Measurements from ENCODE around the gene SLC38A10.

SLC38A10 gene

DNA sequence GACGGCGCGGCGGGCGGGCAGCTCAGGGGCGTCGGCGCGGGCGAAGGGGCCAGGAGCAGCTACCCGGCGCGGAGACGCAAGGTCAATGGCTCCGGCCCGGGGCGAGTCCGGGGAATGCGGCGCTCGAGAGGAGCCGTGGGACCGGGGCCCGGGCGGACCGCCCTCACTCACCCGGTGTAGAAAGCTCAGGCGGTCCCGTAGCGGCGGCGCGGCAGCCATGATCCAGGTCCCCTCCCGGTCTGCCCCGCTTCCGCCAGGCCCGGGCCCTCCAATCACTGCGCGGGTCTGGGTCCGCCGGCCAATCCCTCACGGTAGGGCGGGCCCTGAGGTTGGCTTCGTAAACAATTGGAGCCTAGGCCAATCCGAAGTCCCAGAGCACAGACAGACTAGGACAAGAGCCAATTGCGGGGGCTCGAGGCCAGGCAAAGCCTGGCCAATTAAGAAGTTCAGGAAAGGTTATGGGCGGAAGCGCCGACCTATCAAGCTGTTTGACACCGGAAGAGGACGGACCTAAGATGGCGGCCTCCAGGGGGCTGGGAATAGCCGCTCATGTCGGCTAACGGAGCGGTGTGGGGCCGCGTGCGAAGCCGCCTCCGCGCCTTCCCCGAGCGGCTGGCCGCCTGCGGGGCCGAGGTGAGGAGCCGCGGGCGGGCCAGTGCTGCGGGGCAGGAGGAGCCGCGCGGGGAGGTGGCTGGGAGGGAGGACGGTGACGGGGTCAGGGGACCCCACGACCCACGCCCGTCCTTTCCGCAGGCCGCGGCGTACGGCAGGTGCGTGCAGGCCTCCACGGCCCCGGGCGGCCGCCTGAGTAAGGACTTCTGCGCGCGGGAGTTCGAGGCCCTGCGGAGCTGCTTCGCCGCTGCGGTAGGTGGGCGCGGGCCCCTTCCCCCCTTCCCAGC, 56.0 kb downstream of the SLC38A10 start, which contains the start of the genes NDUFAF8 and TEPSIN:
Gene NDUFAF8 (plus strand): TSS at position 504 of the 899 bp plus-strand sequence. CDS start 46 bp downstream, at position 550.
Gene TEPSIN (minus strand): TSS at position 241 of the 899 bp plus-strand sequence. CDS start 22 bp downstream, at position 219.
- DNase-seq = peak; percentile 94 to 100 (median 98)
- intact Hi-C loops (cut with DNase I) = loop anchor here (5.0 kb wide), 1 partner anchor 102 kb away; no protein-coding TSS in a partner anchor

DNA sequence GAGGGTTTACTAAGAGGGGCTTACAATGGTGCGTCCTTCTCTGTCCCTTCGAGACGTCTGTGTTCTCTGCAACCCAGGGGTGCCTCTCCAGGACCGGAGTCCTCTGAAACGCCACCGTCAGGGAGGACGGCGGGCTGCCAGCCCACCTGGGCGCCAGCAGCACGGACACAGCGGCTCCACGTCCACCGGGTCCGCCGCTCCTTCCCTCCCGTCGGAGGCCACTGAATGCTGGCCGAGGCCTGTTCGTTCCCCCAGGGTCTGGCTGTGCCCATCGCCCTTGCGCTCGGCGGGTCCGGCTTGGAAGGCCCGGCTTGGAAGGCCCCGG, 56.7 kb downstream of the SLC38A10 start:
- intact Hi-C loops (cut with DNase I) = loop anchor here (5.0 kb wide), 1 partner anchor 101 kb away; no protein-coding TSS in a partner anchor
- DNase-seq = peak in 1 of 42 donors; percentile 30

DNA sequence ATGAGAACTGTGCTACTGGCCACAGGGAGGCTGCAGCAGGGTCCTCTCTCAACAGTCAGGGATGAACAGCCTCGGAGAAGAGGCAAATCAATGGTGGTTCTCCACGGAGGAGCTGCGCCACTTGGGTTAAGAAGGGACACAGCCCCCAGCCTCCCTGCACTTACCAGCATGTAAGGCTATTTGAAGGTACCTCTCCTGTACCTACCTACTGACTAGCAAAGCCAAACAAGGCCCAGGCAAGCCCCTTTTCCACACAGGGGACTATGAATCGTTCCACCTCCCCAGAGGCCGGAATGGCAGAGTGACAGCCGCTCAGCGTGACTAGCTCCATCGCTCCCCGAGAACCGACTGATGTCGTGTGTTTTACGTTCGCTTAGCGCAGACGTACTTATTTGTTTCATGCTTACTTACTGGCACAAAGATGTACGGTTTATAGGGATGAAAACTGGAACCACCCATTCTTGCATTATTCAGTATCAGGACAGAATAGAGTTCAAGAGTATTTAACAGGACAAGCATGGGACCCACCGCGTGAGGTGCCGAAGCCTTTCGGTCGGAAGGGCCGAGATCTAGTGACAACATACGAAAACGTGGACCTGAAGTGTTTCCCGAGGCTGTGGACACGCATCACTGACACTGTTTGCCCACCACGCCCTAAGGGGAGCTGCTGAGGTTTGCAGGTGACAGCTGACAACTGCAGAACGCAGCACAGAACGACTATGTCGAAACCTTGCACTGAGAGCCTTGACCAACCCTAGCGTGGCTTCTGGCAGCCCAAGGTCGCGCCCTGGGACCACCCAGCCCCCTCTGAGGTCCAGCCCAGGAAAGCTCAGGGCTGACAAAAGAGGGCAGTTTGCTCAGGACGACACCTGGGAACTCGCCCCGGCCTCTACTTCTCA, 57.3 kb downstream of the SLC38A10 start:
- DNase-seq = no peak
- intact Hi-C loops (cut with DNase I) = loop anchor here (5.0 kb wide), 1 partner anchor 101 kb away; no protein-coding TSS in a partner anchor

DNA sequence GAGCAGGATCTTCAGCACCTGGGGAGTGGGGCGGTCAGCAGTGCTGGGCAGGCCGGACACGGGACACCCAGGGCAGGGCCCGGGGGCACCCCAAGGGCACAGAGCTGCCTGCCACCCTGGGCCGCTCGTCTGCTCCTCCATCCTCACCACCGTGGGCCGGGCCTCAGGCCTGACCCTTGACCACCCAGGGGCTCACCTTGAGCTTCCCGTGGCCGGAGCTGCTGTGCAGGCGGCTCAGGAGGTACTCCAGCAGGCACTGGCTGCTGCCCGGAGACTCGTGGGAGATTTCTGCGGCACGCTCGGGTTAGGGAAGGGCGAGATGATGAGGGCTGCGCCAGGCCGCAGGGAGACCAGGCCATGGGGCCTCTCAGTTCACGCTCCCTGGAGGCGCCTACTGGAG, 58.3 kb downstream of the SLC38A10 start:
- DNase-seq = no peak
- intact Hi-C loops (cut with DNase I) = loop anchor here (5.0 kb wide), 1 partner anchor 99 kb away; no protein-coding TSS in a partner anchor

DNA sequence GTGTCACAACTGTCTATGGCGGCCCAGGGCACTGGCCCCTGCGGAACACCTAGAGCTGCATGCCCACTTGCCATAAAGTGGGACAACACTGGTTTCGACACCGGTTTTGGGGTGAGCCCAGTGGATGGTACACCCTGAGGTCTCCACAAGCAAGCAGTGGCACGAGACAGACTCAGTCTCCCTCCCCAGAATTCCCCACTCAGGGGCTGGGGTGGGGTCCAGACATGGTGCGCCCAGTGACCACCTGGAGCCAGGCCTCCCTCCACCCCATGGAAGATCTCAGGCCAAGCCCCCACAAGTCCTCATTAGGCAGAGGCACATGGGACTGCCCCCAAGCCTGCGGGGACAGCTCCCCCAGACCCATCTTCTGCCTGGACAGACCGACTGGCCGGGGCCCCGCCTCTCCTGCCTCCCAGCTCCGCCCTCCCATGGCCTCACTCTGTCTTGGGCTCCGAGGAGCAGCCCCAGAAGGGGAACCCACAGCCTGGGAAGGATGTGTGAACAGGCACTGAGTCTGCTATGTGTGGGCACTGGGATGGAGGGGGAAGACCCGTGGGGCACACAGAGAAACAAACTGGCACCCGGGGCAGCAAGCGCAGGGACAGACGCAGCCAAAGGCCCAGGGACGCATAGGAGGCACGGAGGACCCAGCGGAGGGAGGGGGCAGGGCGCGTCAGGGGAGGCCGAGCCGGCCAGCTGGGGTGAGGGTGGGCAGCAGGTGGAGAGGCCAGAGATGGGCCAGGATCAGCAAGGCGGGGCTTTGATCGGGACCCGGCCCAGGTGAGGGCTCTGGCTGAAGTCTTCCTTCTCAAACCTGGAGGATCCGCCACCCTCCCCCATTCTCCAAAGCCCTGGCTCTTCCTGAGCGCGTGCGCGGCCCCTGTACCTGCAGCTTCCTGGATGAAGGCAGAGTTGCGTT, 59.0 kb downstream of the SLC38A10 start:
- no peak for DNase-seq
- intact Hi-C loops (cut with DNase I) = loop anchor here (5.0 kb wide), 1 partner anchor 99 kb away; no protein-coding TSS in a partner anchor

DNA sequence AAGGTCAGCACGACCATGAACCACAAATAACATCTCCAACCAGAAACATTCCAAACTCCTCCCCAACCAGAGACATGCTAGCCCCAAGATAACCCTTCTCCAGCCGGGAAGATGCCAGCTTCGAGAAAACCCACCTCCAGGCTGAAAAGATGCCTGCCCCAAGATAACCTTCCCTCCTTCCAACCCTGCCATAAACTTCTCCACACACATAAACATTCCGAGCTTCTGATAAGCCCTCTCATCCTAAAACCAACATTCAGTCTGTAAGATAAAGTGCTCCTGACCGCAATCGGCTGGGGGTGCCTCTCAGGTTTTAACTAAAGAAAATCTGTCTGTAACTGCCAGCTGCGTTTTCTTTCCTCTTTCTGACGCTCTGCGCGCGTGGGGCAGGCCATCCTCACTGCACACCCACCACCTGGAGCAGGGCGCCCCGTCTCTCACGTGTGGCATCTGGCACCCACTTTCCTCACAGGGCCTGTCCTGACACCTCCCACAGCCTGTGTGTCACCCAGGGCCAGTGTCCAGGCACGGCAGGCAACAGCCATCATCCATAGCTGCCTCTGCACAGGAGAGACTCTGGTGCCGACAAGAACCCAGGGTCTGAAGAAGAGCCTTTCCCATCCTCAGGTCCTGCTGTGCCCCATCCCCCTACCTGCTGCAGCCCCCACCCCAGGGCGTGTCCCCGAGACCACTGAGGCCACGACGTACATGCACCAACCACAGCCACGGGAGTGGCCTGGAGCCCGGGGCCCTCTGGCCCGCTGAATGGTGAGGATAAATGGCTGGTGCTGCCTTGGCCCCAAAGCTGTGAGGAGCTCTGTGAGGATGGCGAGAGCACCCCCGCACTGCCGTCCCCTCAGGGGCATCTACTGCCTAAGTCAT, 59.9 kb downstream of the SLC38A10 start:
- no peak for DNase-seq

DNA sequence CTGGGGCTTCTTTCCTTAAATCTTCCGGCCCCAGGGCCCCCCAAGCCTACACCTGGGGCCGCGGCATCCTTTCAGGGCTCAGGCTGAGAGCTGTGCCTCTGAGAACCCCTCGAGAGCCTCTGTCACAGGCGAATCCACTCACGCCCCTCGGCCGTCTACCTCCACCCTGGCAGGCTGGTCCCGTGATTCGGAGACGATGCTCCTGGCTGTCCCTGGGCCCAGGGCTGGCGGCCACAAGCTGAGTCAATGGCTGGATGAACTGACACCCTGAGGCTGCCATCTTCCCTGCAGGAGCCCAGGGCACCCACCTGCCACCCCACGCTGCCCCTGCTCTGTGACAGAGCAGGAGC, 60.6 kb downstream of the SLC38A10 start:
- intact Hi-C loops (cut with DNase I) = no loop called here
- no peak for DNase-seq

More for the DNA sequence above, 59.9 kb downstream of the SLC38A10 start:
- intact Hi-C loops (cut with DNase I) = loop anchor here (5.0 kb wide), 1 partner anchor 98 kb away; no protein-coding TSS in a partner anchor

DNA sequence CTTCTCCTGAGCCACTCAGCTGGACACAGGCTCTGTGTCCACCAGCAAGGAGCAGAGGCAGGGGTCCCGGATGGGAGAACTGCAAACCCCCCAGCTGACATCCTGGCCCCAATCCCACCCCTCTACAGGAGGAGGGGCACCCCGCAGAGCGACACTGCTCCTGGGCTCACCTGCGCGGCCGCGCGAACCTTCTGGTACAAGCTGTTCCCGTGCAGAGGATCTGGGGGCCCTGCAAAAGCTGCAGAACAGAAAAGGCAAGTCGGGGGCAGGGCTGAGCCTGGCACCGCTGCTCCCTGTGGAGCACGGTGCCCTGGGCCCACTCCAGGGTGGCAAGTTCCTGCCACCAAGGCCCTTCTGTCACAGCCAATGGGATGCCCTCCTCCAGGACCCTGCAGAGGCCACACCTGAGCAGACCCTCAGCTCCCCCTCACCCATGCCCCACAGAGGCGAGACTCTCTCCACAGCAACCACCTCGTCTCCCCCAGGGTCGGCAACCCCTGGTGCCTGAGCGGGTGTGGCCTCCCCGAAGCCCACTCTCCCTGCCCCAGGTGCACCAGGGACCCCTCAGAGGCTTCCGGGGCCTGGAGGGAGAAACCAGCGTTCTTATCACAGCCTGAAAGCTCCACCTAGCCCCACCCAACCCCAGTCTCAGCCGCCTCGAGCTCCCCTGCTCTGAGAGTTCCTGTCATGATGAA, 61.1 kb downstream of the SLC38A10 start:
- no peak for DNase-seq

DNA sequence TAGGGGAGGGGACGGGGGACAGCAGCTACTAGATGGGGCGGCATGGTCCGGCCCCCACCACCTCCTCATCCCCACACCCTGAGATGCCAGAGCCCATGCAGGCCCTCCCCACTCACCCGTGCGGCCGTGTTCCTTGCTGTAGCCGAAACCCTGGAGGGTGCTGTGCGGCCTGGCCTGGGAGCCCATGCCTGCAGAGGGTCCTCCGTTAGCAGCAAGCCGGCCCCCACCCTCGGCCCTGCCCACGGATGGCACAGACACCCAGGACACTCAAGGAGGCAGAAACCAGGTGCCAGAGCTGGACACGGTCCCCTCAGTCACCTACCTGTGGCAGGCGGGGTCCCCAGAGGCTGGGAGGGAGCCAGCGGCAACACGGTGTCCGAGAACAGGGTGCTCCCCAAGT, 61.8 kb downstream of the SLC38A10 start:
- intact Hi-C loops (cut with DNase I) = no loop called here
- no peak for DNase-seq

More for the DNA sequence above, 61.1 kb downstream of the SLC38A10 start:
- intact Hi-C loops (cut with DNase I) = no loop called here

DNA sequence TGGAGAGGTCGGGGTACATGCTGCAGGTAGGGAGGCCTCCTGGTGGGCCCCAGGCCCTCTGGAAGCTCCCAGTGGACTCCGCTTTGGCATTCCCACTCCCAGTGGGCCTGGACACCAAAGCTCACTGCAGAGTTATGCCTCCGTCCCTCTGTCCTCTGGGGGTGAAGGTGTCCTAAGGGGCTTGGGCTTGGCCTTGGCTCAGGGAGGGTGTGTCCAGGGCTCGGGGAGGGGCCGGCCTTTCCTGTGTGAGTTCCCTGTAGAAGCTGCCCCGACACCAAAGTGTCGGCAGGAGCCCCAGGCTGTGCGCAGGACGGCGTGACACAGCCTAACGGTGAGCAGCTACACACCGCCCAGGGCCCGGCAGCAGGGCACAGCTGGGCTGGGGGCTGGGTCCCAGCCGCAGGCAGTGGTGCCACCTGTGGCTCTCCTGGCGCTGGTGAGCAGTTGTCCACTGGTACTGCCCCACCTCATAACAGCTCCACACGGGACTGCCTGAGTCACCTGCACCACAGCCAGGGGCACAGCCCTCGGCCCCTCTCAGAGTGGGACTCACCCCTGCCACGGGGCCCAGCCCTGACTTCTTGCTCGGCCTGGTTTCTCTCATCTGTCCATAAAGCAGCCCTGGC, 62.4 kb downstream of the SLC38A10 start:
- DNase-seq = no peak
- intact Hi-C loops (cut with DNase I) = no loop called here

DNA sequence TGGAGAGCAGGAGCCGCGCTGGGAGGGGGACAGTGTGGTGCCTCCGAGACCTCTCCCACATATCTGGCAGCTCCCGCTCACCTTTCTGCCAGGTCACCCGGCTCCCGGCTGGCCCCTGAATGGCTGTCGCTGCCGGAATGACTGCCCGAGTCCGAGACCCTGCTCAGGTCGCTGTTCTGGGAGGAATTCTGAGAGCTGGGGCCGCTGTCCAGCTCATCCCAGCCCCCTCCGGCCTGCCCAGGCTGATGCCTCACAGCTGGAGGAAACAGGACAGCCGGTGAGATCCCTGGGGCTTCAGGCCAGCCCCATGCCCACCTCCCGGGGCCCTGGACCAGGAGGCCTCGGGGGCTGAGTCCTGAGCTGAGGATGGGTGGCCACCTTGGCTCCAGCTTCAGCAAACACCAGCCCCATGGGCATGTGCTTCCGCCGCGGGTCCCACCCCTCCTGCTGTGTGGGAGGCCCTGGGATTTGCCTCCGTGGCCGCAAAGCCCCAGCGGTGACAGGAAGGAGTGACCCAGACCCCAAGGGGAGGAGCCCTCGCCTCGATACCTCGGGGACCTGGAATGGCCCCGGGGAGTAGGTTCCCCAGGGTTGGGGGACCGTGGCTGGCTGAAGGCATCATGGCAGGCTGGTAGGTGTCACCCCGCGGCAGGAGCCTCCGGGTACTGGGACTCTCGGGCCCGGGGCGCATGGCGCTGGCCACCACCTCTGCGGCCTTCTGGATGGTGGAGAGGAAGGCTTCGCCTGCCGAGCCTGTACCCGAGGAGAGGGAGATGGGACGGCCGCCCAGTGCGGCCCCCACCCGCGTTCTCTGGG, 63.1 kb downstream of the SLC38A10 start:
- intact Hi-C loops (cut with DNase I) = no loop called here

DNA sequence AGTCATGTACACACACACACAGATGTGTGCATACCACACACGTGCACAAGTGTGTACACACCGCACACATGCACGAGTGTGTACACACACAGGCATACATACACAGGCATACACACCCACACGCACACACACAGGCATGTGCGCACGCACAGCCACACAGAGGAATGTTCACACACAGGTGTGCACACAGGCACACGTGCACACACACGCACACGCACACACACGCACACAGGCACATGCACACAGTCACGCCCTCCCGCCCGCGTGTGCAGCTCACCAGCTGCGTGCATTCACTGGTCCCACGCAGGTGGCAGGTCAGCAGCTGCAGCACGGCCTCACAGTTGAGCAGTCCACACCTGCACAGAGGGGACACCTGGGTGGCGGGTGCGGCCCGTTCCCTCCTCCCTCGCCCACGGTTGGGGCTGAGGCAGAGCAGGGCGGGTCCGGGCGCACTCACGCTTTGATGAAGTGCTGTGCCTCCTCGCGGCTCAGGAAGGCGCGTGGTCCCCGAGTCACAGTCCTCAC, 63.9 kb downstream of the SLC38A10 start:
- intact Hi-C loops (cut with DNase I) = no loop called here
- DNase-seq = no peak

More for the DNA sequence above, 63.1 kb downstream of the SLC38A10 start:
- DNase-seq = no peak

DNA sequence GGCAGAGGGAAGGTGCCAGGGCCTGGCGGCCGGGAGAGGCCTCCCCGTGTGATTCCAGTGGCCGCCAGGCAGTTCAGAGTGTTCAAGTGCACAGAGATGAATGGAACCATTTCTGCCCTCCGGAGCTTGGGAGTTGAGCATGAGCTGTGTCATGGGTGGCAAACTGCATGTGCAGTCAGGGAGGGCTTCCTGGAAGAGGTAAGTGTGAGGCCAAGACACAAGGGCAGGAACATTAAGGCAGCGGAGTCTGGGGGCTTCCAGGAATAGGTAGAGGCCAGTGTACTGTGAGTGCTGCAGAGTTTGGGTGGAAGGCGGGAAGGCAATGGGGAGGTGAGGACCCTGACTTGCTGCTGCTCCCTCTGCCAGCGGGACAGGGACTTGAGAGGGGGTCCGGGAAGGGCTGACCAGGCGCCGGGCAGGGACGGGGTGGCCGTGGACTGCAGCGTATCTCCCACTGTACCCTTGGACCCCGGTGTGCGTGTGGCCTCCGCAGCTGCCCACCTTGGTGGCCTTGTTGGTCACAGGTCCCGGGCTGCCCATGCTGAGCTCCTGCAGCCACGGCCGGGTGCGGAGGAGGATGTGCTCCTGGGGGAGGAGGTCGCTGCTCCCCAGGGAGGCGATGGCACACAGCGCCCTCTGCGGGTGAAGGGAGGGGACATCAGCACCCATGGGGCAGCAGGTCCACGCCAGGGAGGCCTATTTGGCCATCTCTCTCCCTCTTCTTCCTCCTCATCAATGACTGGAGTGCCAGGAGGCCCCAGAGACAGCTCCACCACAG, 64.9 kb downstream of the SLC38A10 start:
- no peak for DNase-seq
- intact Hi-C loops (cut with DNase I) = no loop called here

DNA sequence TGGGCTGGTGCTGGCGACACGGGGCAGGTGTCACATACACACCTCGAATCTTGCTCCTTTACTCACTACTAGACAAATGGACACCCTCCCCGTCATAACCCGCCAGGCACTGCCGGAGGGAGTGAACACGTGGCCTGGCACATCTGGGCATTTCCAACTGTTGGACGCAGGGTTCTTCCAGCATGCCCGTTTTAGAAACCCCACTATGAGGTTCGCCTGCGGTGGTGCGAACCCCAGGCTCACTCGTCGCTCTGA, 65.5 kb downstream of the SLC38A10 start:
- DNase-seq = no peak
- intact Hi-C loops (cut with DNase I) = loop anchor here (10.0 kb wide), 1 partner anchor 195 kb away; the partner anchor contains the start of gene BAIAP2
